Esophagus muscularis mucosa (tissue), 4 donors: ENCODE measurements around the gene SLFN5. TPM values are rescaled to one million over a fixed set of nuclear protein-coding genes. Genes with fewer than 3 reads are reported as not detected.

Source experiments
- DNase-seq: peaks from one replicate; pipeline ENCODE4 v3.0.0-alpha.2; 2017; ENCODE audit errors: extremely low spot score
- H3K27ac ChIP-seq, 4 donors: fragments of 200-600 bp; sonication (generic); replicated peaks in 1 of 4; 1 replicate in 3 of 4; 2 replicates in 1 of 4; pipeline ENCODE4 v1.5.1; 2016 to 2019; ENCODE audit warnings: mild to moderate bottlenecking in 1 of 4
- H3K27me3 ChIP-seq, 4 donors: fragments of 200-600 bp; sonication (generic); one replicate each; pipeline versions ENCODE4 v1.5.1 to v1.6.0; 2016 to 2019
- H3K36me3 ChIP-seq, 4 donors: fragments of 200-600 bp; sonication (generic); one replicate each; pipeline ENCODE4 v1.5.1; 2016 to 2019
- H3K4me1 ChIP-seq, 4 donors: fragments of 200-600 bp; sonication (generic); one replicate each; pipeline ENCODE4 v1.5.1; 2016 to 2019
- H3K4me3 ChIP-seq, 4 donors: fragments of 200-600 bp; sonication (generic); 1 replicate in 2 of 4; 2 replicates in 2 of 4; pipeline ENCODE4 v1.5.1; 2016 to 2019; ENCODE audit warnings: mild to moderate bottlenecking in 4 of 4, moderate library complexity in 1 of 4
- H3K9me3 ChIP-seq, 4 donors: fragments of 200-600 bp; sonication (generic); 1 replicate in 3 of 4; 2 replicates in 1 of 4; pipeline ENCODE4 v1.5.1; 2016 to 2019
- EP300 ChIP-seq: sonication (generic); formaldehyde crosslinking; IDR thresholded peaks from one replicate; pipeline ENCODE4 v1.6.1; 2017; ENCODE audit warnings: antibody characterized with exemption
- POLR2A ChIP-seq: fragments of 450-650 bp; IDR thresholded peaks from one replicate; pipeline ENCODE4 v1.6.1; 2017; ENCODE audit warnings: antibody characterized with exemption, moderate library complexity, mild to moderate bottlenecking, low read depth
- POLR2AphosphoS5 ChIP-seq, 2 donors: sonication (generic); formaldehyde crosslinking; IDR thresholded peaks; one replicate each; pipeline ENCODE4 v1.6.1; 2017; ENCODE audit warnings: antibody characterized with exemption in 2 of 2
- WGBS: methylation state at CpG from one replicate; pipeline ENCODE4 v1.1.5; 2018; 5-methylcytosine and 5-hydroxymethylcytosine counted together
- intact Hi-C: fragments of 100-400 bp; cut with DNase I; formaldehyde crosslinking; loops from one replicate; pipeline ENCODE4 v1.15.1; 2023
- total RNA-seq, 4 donors: library from RNA; depleted of rRNA; stranded (reverse); fragments of >200 nt; gene quantifications; one replicate each; pipeline versions ENCODE4 v1.1.0 to v1.2.1, GENCODE V29; 2016
- TF ChIP-seq, protein P1 (sequence below), 3 experiments: fragments of 200-600 bp in 2 of 3; fragments of 450-650 bp in 1 of 3; sonication (generic) in 2 of 3; IDR thresholded peaks; one replicate each; pipeline ENCODE4 v1.5.1; 2017 to 2019; ENCODE audit warnings: antibody characterized with exemption in 3 of 3, mild to moderate bottlenecking in 2 of 3, moderate library complexity in 1 of 3

The SLFN5 gene
- total RNA-seq, 4 donors from 2014 or later = 17.9 to 33.4 (median 26.9) TPM

DNA sequence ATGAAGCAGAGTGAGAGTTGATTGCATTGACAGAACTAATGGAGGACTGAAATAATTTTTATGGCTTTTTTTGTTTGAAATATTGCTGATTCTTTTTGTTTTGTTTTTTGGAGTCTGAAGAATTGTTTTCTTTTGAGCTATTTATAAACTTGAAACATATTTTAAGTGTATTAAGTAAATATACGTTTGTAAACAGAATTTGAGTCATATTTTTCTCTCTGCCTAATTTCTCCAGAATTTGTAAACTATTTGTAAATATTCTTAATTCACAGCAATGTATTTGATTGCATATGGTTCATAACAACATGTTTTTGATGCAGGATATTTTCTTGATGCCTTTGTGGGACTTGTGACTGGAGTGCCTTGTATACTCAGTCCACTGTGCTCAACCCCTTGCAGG, 79.9 kb downstream of the SLFN5 start:
- TF ChIP-seq POLR2A = no peak
- TF ChIP-seq, protein P1, sequence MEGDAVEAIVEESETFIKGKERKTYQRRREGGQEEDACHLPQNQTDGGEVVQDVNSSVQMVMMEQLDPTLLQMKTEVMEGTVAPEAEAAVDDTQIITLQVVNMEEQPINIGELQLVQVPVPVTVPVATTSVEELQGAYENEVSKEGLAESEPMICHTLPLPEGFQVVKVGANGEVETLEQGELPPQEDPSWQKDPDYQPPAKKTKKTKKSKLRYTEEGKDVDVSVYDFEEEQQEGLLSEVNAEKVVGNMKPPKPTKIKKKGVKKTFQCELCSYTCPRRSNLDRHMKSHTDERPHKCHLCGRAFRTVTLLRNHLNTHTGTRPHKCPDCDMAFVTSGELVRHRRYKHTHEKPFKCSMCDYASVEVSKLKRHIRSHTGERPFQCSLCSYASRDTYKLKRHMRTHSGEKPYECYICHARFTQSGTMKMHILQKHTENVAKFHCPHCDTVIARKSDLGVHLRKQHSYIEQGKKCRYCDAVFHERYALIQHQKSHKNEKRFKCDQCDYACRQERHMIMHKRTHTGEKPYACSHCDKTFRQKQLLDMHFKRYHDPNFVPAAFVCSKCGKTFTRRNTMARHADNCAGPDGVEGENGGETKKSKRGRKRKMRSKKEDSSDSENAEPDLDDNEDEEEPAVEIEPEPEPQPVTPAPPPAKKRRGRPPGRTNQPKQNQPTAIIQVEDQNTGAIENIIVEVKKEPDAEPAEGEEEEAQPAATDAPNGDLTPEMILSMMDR (IDR thresholded peaks at IDR 0.05) = no peak
- no peak for TF ChIP-seq POLR2AphosphoS5 (IDR thresholded peaks at IDR 0.05)
- no peak for TF ChIP-seq EP300
- WGBS = 85% methylated on average over 1 of the region's 1 CpG
- H3K9me3 ChIP-seq = no peaks in the 10 kb centered on the region
- no peak overlapping the region for H3K4me3 ChIP-seq
- H3K27ac ChIP-seq = no peak overlapping the region
- H3K4me1 ChIP-seq = no peaks in the 10 kb centered on the region
- no peaks in the 10 kb centered on the region for H3K27me3 ChIP-seq
- H3K36me3 ChIP-seq = no peaks in the 10 kb centered on the region
- intact Hi-C loops = no loop called here
- no peak for DNase-seq

Other genes with a start within 250 kb of the SLFN5 start
- gene RFFL, start 179.4 kb upstream of the SLFN5 start, total RNA-seq = 10 to 100 TPM; 19.5 to 40.9 (median 33.3) TPM
- 10 to 100 TPM in 2 of 4 donors, 1 to 10 TPM in 2; 8.9 to 12.8 (median 10.7) TPM for gene RAD51D, start 123.2 kb upstream of the SLFN5 start, total RNA-seq
- gene FNDC8, start 121.5 kb upstream of the SLFN5 start, total RNA-seq = not detected
- gene NLE1, start 100.8 kb upstream of the SLFN5 start, total RNA-seq = 10 to 100 TPM in 3 of 4 donors, 1 to 10 TPM in 1; 9.6 to 16.1 (median 13.8) TPM
- gene UNC45B, start 95.3 kb upstream of the SLFN5 start, total RNA-seq = under 1 TPM in 3 of 4 donors, not detected in 1; under 0.01 to 0.23 (median 0.06) TPM
- not detected for gene SLC35G3, start 48.7 kb upstream of the SLFN5 start, total RNA-seq
- gene SLFN11, start 130.5 kb downstream of the SLFN5 start, total RNA-seq = 10 to 100 TPM; 16.2 to 30.5 (median 22.7) TPM
- 10 to 100 TPM in 1 of 4 donors, 1 to 10 TPM in 3; 6.6 to 11.2 (median 7.7) TPM for gene SLFN12, start 189.4 kb downstream of the SLFN5 start, total RNA-seq
- 10 to 100 TPM in 1 of 4 donors, 1 to 10 TPM in 3; 5.1 to 15.0 (median 5.4) TPM for gene SLFN13, start 205.7 kb downstream of the SLFN5 start, total RNA-seq